HG03469 (cell line): ENCODE data around the gene ITM2C.
A peak's percentile ranks its signal among the peaks of the same experiment; 100 is the strongest.

ENCODE experiments used
- ATAC-seq: cut with Tn5 transposase; IDR thresholded peaks from one replicate; pipeline ENCODE4 v1.9.1; 2021; ENCODE audit warnings: mild to moderate bottlenecking, moderate library complexity, moderate number of reproducible peaks; ENCODE audit not compliant: unreplicated experiment

Gene ITM2C

GRCh38 chr2:230891064-230891463, 26.3 kb downstream of the ITM2C start:
- no peak for ATAC-seq

GRCh38 chr2:230891509-230891908, 26.8 kb downstream of the ITM2C start:
- no peak for ATAC-seq

GRCh38 chr2:230893338-230893737, 28.6 kb downstream of the ITM2C start:
- no peak for ATAC-seq

GRCh38 chr2:230893841-230894781, 29.4 kb downstream of the ITM2C start:
- peak; percentile 53 for ATAC-seq

DNA sequence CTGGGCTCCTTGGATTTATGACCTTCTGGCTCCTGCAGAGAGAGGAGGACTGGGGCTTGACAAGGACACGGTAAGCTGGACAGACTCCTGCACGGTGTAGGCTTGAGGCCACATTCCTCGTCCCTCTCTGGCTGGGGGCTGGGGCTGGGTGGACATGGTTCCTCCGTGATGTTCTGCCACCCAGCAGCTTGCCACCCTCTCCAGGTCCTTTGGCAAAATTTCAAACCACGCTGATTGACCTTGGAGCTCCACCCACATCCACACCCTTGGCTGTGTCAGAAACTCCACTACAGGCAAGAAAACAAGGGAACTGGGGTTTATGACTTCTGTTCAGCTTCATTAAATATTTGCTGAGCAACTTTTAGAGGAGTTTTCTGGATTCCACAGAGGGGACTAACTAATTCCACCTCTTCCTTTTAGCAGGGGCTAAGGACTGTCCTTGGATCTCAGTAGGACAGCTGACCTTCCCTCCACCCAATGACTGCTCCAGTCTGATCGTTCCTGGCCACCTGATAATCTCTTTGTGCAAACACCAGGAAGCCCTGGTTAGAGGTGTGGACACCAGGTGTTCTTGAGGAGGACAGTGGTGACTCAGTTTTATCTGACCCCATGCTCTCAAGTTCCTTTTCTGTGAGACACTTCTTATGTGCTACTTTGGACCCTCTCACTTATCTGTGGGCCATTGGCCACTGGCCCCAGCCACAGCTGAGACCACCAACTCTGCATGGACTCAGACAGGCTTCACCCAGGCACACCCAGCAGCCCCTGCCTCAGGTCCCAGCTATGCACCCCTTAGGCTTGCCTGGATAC, 31.0 kb downstream of the ITM2C start:
- ATAC-seq: no peak

DNA sequence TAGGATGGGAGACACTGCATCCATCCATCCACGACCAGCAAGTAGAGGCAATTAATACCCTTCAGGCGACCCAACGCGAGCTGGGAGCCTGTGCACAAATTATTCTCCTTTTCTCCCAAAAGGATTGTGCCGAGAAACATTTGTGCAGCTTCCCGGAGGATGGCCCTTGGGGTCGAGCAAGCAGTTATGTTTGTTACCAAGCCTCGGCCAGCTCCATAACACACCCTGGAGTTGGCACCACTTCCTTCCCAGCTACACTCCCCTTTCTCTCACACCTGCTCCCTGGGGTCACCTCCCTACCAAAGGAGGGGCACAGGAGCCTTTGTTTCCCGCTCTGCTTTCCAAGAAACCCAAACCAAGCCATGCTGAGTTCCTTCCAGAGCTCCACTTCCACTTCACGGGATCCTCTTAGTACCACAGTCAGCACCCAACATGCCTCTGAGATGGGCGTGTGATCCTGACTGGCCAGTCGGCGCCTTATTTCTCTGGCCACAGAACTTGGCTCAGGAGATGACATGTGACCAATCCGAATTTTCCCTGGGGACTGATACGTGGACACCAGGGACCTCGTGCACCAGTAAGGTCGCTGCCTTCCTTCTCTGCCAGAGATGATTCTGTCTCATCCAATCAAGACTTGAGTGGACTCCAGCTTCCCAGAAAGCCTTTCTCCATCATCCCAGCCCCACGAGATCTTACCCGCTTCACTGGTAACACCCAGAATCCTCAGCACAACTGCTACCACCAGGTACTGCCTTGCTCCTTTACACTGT, 31.8 kb downstream of the ITM2C start:
- ATAC-seq: no peak

DNA sequence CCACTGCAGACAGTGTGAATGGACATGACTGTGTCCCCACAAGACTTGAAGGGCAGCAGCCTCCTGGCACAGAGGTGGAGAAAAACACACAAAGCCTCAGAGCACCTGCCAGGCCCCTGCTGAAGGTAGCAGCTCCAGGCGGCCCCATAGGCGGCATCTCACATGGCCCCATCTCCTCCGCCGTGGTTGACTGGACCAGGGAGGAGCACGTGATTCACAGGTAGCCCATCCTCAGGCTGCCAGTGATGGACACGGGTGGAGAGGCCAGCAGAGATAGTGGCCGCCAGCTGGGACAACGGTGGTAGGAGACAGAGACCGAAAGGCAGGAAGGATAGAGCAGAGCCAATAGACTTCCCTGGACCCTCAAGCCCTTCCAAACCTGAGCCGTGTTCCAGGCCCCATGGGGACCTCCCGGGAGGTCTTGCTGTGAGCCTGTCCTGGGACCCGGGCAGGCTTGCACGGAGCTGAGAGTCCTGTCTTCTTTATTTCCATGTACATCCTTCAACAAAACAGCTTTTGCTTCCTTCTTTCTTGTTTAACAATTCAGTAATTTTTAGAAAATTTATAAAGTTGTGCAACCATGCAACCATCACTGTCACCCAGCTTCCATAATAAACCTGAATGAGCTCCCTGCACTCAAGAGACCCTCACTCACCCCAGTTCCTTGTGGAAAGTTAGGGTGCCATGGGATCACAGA, 33.4 kb downstream of the ITM2C start:
- no peak for ATAC-seq

- ATAC-seq: no peak
Observed at GRCh38 chr2:230898713-230899091, 34.0 kb downstream of the ITM2C start.

- ATAC-seq: no peak
Observed at GRCh38 chr2:230899287-230899686, 34.5 kb downstream of the ITM2C start.

DNA sequence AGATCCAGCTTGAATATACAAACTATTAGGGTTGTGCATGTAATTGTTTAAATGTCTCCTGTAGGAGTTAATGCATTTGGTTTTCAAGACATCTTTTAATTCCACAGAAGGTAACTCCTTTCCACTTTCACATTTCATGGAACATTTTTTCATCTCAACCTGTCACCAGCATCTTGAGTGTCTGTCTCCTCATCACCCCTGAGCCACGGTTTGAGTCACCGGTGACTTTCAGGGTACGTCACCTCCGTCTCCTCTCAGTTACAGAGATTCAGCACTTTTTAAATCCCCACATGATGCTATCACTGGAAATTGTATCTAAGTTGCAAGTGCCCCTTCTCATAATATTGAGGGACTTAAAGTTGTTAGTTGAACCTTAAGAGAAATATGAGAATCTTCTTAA, 35.0 kb downstream of the ITM2C start:
- no peak for ATAC-seq

DNA sequence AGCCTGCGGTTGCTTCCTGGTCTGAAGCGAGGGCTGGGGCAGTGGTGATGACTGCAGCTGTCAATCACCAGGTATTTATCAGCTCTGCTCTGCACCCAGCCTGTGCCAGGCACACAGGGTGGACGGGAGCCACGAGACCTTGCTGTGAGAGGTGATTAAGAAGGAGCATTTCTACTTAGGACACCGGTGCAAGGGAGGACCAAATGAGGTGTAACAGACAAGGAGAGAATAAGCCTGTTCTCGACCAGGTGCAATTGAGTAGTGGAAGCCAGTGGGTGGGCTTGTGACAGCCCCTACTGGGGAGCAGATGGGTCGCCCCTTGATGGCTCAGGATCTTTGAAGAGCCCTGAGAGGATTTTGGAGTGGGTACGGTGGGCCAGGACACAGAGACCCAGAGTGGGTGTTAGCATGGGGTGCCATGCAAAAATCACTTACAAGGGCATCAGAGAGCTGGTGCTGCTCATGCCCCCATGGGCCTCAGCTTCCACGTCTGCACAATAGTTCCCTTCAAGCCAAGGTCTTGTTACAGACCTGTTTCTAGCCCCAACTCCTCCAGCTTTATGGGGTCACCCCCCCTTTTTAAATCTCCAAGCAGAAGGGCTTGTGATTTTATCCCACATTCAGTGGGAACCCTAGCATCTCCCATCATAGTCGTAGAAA, 35.7 kb downstream of the ITM2C start:
- no peak for ATAC-seq

DNA sequence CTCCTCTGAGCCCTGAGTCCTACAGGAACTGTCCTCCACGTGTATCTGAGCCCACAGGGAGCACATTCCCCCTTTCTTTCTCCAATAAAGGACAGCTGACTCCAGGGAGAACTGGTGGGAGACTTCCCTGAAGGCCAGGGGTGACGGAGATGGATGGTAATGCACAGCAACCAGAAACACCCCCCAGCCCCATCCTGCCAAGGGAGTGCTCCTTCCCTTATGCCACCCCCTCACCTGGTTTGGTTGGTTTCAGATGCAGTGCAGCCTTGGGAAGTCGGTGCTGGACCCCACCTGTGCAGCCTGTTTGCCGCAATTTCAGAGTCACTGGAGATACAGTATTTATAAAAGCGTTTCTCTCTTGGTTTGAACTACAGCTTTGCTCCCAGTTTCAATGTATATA, 36.3 kb downstream of the ITM2C start:
- no peak for ATAC-seq

- no peak for ATAC-seq
Observed at GRCh38 chr2:230902180-230902899, 37.6 kb downstream of the ITM2C start.

DNA sequence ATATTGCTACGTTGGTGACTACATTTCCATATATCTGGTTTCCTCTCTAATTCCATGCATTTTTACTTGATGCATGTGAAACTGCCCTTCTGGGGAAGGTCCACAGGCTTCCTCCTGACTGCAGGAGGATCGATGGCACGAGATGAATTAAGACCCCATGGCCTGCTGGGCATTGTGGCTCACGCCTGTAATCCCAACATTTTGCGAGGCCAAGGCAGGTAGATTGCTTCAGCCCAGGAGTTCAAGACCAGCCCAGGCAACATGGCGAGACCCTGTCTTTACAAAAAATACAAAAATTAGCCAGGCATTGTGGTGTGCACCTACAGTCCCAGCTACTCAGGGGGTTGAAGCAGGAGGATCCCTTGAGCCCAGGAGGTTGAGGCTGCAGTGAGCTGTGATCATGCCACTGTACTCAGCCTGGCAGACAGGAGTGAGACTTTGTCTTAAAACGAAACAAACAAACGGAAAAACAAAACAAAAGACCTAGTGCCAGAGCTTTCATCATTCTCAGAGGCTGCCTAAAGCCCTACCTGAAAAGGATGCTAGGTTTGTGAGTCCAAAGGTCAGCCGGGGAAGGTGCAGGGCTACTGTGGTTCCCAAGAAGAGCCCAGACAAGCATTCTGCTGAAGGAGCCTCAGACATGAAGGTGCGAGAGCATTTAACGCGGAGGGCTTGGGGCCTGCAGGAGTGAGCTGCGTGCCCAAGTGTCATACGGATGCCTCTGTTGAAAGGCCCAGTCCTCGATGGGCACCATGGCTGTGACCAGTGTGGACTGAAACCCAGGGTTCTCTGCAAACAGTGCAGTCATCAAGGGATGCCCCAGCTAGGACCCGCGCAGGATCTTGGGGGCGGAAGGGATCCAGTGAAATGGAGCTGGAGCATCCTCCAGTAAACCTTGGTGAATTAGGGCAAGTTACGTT, 38.7 kb downstream of the ITM2C start:
- ATAC-seq: no peak

- ATAC-seq: no peak
Observed at GRCh38 chr2:230904856-230905447, 40.2 kb downstream of the ITM2C start.

GRCh38 chr2:230905448-230906421, 41.0 kb downstream of the ITM2C start:
- no peak for ATAC-seq
